NCI-H524 (cell line): Measurements from ENCODE around the gene ICAM4.
"Not testable (repeated sequence)": the region's sequence is repeated elsewhere in the genome, so short reads cannot be mapped to it uniquely, and the experiment has no call there.

Experiments
- DNase-seq, 2 experiments: peaks; one replicate each; lab custom pipeline; 2025; lab: John Stamatoyannopoulos, UW

ICAM4 gene

DNA sequence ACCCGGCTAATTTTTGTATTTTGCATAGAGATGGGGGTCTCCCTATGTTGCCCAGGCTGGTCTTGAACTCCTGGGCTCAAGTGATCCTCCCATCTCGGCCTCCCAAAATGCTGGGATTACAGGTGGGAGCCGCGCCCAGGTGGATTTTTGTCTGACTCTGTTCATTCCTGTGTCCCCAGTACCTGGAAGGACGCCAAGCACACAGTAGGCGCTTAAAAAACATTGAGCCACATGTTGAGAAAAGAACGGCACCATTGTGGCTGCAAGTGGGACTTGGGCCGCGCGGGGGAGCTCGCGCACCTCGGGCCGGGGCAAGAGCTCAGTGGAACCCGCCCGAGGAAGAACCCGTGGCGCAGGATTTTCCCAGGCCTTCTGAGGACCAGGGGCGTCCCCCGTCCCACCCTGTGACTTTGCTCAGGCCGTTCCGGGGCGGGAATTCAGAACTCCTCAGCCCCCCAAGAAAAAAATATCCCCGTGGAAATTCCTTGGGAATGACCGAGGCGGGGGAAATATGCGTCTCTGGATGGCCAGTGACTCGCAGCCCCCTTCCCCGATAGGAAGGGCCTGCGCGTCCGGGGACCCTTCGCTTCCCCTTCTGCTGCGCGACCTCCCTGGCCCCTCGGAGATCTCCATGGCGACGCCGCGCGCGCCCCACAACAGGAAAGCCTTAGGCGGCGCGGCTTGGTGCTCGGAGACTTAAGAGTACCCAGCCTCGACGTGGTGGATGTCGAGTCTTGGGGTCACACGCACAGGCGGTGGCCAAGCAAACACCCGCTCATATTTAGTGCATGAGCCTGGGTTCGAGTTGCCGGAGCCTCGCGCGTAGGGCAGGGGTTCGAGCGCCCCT is 17.2 kb upstream of the ICAM4 start:
- DNase-seq: peak; percentile 44 to 74

DNA sequence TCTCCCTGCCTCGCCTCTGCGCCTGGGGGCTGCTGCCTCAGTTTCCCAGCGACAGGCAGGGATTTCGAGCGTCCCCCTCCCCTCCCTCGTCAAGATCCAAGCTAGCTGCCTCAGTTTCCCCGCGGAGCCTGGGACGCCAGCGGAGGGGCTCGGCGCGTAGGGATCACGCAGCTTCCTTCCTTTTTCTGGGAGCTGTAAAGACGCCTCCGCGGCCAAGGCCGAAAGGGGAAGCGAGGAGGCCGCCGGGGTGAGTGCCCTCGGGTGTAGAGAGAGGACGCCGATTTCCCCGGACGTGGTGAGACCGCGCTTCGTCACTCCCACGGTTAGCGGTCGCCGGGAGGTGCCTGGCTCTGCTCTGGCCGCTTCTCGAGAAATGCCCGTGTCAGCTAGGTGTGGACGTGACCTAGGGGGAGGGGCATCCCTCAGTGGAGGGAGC is 16.6 kb upstream of the ICAM4 start:
- DNase-seq: no peak

DNA sequence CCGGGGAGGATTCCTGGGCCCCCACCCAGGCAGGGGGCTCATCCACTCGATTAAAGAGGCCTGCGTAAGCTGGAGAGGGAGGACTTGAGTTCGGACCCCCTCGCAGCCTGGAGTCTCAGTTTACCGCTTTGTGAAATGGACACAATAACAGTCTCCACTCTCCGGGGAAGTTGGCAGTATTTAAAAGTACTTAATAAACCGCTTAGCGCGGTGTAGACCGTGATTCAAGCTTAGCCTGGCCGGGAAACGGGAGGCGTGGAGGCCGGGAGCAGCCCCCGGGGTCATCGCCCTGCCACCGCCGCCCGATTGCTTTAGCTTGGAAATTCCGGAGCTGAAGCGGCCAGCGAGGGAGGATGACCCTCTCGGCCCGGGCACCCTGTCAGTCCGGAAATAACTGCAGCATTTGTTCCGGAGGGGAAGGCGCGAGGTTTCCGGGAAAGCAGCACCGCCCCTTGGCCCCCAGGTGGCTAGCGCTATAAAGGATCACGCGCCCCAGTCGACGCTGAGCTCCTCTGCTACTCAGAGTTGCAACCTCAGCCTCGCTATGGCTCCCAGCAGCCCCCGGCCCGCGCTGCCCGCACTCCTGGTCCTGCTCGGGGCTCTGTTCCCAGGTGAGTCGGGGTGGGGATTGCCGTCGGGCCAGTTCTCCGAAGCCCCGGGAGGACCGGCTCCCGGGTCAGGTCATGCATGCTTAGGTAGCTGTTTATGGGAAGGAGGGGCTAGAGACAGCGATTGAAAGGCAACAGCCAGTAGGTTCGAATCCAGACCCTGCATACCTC is 15.9 kb upstream of the ICAM4 start, which contains the start of gene ICAM1:
TSS of gene ICAM1 (plus strand) at position 505 of the 779 bp plus-strand sequence. CDS start at position 545, 40 bp downstream.
- DNase-seq: peak; percentile 12 to 49

DNA sequence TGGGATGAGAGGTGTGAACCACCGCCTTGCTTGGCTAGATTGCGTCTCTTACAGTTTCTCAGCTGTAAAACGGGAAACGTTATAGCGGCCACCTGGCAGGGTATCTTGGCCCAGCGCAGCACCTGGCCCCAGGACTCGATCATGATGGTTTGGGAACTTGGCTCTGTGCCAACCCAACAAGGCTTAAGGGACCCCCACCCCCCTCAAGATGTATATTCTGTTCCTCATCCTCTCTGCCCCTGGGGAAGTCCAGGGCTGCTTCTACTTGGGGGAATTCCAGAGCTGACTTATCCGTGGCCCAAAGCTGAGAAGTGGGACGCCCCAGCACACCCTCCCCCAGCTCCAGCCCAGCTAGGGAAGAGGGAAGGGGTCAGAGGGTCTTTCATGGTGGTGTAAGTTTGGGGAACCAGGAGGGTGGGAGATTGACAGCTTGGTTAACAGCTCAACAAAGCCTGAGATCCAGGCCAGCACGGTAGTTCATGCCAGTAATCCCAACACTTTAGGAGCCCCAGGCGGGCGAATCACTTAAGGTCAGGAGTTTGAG is 15.1 kb upstream of the ICAM4 start:
- DNase-seq: no peak

DNA sequence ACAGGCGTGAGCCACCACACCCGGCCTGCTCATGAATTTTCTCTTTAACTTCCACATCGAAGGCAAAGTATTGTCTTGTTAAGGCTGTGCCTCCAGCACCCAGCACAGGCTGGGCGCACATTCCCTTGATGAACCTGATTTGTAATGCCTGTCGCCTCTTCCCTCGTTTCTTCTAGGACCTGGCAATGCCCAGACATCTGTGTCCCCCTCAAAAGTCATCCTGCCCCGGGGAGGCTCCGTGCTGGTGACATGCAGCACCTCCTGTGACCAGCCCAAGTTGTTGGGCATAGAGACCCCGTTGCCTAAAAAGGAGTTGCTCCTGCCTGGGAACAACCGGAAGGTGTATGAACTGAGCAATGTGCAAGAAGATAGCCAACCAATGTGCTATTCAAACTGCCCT is 12.2 kb upstream of the ICAM4 start:
- no peak for DNase-seq

DNA sequence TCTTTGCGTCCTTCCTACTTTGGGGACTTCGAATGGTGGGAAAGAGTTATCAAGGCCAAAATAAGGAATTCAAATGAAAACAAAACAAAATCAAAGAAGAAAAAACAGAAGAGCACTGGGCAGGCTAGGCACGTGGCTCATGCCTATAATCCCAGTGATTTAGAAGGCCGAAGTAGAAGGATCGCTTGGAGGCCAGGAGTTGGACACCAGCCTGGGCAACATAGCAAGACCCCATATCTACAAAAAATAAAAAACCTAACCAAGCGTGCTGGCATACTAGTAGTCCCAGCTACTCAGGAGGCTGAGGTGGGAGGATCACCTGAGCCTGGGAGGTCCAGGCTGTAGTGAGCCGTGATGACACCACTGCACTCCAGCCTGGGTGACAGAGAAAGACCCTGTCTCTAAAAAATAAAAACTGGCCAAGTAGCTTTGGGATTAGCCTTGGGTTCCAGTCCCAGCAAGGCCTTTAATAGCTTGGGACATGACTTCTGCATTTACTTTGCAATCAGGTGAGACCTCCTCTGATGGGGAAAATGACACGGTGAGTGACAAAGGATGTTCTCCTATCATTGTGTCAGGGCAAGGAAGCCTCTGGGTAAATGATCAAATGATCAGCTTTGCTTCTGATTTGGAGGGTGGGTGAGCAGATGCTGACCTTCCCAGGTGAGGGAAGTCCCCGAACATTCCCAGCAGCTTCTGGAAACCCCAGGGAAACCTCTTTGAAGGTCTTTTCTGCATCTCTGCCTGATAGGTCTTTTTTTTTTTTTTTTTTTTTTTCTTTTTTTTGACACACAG is 8.8 kb upstream of the ICAM4 start:
- no peak for DNase-seq

DNA sequence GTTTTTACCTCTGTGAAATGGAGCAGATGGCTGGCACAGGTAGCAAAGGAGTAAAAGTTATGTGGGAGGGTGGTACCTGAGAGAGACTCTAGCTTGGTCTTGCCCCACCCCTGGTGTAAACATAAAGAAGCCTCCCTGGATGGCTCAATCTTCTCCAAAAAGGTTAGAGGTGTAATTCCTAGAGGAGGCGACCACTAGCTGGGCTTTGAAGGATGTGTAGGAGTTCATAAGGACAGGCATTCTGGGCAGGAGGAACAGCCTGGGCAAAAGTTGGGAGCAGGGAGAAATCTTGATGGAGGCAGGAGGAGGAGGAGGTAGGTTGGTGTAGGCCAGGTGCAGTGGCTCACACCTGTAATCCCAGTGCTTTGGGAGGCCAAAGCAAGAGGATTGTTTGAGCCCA is 7.8 kb upstream of the ICAM4 start:
- no peak for DNase-seq

DNA sequence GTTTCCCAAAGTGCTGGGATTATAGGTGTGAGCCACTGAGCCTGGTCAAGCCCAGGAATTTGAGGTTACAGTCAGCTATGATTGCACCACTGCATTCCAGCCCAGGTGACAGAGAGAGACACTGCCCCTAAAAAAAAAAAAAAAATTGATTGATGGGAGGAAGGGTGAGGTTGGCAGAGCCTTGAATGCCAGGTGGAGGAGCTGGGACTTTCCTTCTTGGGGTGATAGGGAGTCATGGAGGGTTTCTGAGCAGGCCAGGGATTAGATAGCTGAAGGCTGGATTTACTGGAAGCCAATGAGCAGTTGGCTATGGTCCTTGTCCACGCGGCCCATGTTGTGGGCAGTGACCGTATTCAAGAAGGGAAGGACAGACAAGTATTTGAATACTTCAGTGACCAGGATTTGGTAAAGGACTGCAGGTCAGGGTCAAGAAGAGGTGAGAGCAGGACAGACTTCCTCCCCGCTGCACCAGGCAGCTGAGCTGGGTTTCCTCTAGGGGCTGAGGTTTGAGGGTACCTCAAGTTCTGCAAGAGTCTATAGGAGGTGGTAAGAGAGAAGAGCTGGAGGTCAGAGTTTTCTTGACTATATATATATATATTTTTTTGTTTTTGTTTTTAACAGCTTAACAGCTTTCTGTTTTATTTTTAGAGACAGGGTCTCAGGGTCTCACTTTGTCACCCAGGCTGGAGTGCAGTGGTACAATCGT is 6.9 kb upstream of the ICAM4 start:
- no peak for DNase-seq

DNA sequence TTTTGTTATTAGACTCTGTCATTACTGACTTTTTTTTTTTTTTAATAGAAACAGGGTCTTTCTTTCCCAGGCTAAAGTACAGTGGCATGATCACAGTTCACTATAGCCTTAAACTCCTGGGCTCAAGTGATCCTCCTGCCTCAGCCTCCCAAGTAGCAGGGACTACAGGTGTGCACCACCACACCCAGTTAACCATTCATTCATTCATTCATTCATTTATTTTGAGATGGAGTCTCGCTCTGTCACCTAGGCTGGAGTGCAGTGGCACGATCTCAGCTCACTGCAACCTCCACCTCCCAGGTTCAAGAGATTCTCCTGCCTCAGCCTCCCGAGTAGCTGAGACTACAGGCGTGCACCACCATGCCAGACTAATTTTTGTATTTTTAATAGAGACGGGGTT is 4.7 kb upstream of the ICAM4 start:
- not testable (repeated sequence) for DNase-seq

DNA sequence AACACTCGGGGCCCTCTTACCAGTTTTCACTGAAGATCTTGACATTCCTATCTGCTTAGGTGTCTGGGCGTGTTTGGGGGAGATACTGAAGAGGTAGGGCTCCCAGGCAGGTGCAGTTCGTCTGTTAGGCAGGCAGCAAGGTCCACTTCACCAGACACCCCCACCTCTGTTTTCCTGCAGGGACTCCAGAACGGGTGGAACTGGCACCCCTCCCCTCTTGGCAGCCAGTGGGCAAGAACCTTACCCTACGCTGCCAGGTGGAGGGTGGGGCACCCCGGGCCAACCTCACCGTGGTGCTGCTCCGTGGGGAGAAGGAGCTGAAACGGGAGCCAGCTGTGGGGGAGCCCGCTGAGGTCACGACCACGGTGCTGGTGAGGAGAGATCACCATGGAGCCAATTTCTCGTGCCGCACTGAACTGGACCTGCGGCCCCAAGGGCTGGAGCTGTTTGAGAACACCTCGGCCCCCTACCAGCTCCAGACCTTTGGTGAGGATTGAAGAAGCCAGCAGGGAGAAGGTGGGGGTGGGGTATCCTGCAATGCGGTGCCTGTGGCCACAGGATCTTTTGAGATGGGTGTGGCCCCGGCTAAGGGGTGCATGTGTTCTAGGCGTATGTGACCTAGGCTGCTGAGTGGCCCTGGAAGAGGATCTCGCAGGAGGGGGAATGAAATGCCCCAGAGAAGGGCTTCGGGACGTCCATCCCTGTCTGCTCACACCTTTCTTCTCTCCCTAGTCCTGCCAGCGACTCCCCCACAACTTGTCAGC is 3.3 kb upstream of the ICAM4 start:
- DNase-seq: no peak

DNA sequence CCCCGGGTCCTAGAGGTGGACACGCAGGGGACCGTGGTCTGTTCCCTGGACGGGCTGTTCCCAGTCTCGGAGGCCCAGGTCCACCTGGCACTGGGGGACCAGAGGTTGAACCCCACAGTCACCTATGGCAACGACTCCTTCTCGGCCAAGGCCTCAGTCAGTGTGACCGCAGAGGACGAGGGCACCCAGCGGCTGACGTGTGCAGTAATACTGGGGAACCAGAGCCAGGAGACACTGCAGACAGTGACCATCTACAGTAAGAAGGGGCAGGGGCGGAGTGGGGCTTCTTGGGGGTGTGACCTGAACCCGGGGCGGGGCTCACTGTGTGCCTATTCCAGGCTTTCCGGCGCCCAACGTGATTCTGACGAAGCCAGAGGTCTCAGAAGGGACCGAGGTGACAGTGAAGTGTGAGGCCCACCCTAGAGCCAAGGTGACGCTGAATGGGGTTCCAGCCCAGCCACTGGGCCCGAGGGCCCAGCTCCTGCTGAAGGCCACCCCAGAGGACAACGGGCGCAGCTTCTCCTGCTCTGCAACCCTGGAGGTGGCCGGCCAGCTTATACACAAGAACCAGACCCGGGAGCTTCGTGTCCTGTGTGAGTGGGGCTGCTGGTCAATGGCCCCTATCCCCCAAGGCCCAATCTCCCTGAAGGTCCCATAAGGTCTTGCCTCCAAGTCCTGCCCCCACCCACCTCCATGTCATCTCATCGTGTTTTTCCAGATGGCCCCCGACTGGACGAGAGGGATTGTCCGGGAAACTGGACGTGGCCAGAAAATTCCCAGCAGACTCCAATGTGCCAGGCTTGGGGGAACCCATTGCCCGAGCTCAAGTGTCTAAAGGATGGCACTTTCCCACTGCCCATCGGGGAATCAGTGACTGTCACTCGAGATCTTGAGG is 2.4 kb upstream of the ICAM4 start:
- no peak for DNase-seq

DNA sequence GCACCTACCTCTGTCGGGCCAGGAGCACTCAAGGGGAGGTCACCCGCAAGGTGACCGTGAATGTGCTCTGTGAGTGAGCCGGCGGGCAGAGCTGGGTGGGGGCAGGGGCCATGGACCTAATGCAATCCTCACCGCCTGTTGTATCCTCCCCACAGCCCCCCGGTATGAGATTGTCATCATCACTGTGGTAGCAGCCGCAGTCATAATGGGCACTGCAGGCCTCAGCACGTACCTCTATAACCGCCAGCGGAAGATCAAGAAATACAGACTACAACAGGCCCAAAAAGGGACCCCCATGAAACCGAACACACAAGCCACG is 1.8 kb upstream of the ICAM4 start:
- DNase-seq: no peak

DNA sequence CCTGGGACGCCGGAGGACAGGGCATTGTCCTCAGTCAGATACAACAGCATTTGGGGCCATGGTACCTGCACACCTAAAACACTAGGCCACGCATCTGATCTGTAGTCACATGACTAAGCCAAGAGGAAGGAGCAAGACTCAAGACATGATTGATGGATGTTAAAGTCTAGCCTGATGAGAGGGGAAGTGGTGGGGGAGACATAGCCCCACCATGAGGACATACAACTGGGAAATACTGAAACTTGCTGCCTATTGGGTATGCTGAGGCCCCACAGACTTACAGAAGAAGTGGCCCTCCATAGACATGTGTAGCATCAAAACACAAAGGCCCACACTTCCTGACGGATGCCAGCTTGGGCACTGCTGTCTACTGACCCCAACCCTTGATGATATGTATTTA is 1.4 kb upstream of the ICAM4 start:
- DNase-seq: no peak

DNA sequence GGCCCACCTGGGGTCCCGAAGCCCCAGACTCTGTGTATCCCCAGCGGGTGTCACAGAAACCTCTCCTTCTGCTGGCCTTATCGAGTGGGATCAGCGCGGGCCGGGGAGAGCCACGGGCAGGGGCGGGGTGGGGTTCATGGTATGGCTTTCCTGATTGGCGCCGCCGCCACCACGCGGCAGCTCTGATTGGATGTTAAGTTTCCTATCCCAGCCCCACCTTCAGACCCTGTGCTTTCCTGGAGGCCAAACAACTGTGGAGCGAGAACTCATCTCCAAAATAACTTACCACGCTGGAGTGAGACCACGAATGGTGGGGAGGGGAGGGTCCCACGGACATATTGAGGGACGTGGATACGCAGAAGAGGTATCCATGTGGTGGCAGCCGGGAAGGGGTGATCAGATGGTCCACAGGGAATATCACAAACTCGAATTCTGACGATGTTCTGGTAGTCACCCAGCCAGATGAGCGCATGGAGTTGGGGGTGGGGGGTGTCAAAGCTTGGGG is 2.0 kb downstream of the ICAM4 start:
- peak; percentile 15 to 79 for DNase-seq

DNA sequence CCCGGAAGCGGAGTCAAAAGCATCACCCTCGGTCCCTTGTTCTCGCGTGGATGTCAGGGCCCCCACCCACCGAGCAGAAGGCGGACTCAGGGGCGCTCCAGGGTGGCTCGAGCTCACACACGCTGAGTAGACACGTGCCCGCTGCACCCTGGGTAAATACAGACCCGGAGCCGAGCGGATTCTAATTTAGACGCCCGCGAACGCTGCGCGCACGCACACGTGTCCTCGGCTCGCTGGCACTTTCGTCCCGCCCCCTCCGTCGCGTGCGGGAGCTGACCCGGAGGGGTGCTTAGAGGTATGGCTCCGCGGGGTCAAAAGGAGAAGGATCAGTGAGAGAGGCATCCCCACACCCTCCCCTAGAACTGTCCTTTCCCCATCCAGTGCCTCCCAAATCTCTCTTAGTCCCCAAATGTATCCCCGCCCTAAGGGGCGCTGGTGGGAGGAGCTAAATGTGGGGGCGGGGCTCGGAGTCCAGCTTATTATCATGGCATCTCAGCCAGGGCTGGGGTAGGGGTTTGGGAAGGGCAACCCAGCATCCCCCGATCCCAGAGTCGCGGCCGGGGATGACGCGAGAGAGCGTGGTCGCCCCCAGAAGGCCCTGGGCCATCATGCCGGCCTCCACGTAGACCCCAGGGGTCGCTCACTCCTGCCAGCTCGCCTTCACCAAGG is 2.5 kb downstream of the ICAM4 start:
- DNase-seq: peak; percentile 79 to 87

DNA sequence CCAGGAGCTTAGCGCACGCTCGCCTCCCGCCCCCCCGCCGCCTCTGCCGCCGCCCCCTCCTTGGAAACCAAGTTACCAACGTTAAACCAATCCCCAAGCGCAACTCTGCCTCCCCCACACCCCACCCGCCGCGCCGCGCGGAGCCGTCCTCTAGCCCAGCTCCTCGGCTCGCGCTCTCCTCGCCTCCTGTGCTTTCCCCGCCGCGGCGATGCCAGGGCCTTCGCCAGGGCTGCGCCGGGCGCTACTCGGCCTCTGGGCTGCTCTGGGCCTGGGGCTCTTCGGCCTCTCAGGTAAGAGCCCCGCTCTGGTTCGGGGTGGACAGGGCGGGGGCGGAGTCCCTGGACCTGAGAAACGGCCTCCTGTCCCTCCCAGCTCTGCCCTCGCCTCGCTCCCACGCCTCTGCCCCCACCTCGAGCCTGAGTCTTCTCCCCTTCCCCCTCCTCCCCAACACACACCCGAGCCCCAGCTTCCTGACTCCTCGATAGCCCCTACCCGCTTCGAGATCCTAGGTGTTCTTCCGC is 3.1 kb downstream of the ICAM4 start, which contains the start of gene ICAM5:
TSS of gene ICAM5 (plus strand) at position 117 of the 521 bp plus-strand sequence. CDS start at position 209, 92 bp downstream.
- DNase-seq: peak in 1 of 2 experiments; percentile 76

DNA sequence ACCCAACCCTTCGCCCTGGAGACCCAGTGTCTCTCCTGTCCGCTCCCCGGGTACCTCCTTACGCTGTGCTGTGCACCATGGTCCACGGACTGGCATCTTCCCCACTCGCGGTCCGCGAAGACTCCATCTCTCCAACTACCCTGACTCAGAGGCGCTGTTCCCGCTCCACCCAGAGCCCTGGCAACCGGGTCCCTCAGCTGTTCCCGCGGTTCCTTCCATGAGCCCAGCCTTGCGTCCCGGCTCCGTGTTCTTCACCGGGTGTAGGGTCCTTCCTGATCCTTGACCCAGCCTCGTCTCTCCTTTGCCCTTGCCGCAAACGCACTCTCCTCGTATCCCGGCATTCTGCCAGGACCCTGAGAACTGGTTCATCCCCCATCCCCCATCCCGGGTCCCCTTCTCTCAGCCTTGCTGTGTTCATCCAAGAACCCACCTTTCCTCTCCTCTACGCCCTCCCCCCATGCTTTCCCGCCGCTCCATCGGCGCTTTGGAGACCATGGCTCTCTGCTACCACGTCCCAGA is 3.7 kb downstream of the ICAM4 start:
- DNase-seq: peak in 1 of 2 experiments; percentile 46

DNA sequence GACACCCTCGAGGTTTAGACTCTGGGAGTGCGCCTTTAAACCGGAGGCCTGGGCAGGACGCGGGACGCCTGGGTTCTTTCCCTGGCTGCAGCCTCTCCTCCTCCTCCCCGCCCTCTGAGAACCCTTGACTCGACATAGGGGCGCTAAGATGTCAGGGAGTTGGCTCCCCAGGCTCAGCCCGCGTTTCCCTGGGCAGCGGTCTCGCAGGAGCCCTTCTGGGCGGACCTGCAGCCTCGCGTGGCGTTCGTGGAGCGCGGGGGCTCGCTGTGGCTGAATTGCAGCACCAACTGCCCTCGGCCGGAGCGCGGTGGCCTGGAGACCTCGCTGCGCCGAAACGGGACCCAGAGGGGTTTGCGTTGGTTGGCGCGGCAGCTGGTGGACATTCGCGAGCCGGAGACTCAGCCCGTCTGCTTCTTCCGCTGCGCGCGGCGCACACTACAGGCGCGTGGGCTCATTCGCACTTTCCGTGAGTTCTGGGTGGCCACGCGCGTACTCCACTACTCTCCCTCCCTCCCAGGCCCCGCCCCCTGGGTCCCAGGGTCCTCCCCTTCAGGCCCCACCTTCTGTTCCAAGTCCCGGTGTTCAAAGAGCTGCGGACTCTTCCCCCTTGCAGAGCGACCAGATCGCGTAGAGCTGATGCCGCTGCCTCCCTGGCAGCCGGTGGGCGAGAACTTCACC is 4.3 kb downstream of the ICAM4 start:
- DNase-seq: peak; percentile 26 to 61
